Mesothelial cell of epicardium (in vitro differentiated cells): ENCODE data around the gene ZSCAN16. TPM values are rescaled to one million over a fixed set of nuclear protein-coding genes. Genes with fewer than 3 reads are reported as not detected.

ENCODE experiments used
- DNase-seq, 2 experiments: peaks; one replicate each; pipeline ENCODE4 v3.0.0; 2021; ENCODE audit warnings: low spot score in 2 of 2; ENCODE audit not compliant: unreplicated experiment in 2 of 2
- H3K27ac Mint-ChIP-seq: 2 replicates; pipeline ENCODE4 v1.8.0; 2021; ENCODE audit warnings: mixed read lengths
- H3K27me3 Mint-ChIP-seq: 2 replicates; pipeline ENCODE4 v1.8.0; 2021; ENCODE audit warnings: low read depth, mixed read lengths
- H3K36me3 Mint-ChIP-seq: 2 replicates; pipeline ENCODE4 v1.8.0; 2021; ENCODE audit warnings: mixed read lengths
- H3K4me1 Mint-ChIP-seq: 2 replicates; pipeline ENCODE4 v1.8.0; 2021; ENCODE audit warnings: mixed read lengths
- H3K4me3 Mint-ChIP-seq: 2 replicates; pipeline ENCODE4 v1.8.0; 2021; ENCODE audit warnings: mild to moderate bottlenecking, moderate library complexity, mixed read lengths
- H3K9me3 Mint-ChIP-seq: 2 replicates; pipeline ENCODE4 v1.8.0; 2021; ENCODE audit warnings: mixed read lengths
- CTCF ChIP-seq: fragments of 200-600 bp; sonication (generic); IDR thresholded peaks from one replicate; pipeline ENCODE4 v1.5.0; 2021; ENCODE audit warnings: antibody characterized with exemption; ENCODE audit not compliant: unreplicated experiment
- total RNA-seq: library from RNA; stranded (reverse); gene quantifications from 3 replicates; pipeline ENCODE4 v1.2.1, GENCODE V29; 2021

ZSCAN16 gene
- total RNA-seq, 1 donor from 2014 or later: 11.3 TPM

GRCh38 chr6:28153546-28153945, 29.1 kb downstream of the ZSCAN16 start:
- Mint-ChIP-seq H3K27me3 (no peaks in the 10 kb centered on the region), H3K27ac (no peak overlapping the region), H3K36me3 (peaks cover 86% of the 10 kb centered on the region), H3K9me3 (peaks cover 17% of the 10 kb centered on the region), H3K4me1 (no peaks in the 10 kb centered on the region), H3K4me3 (no peak overlapping the region)
- no peak for DNase-seq
- no peak for TF ChIP-seq CTCF

DNA sequence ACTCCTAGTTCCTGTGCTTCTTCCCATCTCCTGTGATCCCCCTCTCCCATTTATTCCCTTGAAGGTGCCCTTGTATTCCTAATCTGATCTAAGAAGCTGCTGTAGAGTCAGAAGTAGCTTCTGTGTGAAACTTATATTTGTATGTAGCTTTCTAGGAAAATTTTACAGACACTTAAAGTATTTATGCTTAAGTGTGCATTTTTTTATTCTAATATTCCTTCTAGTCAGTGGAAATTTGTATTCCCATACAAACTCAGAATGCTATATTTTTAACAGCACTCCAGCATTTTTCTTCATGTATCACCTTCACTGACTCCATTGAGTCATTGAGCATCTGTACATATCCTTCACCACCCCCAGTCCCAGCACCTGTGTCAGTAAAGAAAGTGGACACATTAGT, 29.9 kb downstream of the ZSCAN16 start:
- peaks cover 85% of the 10 kb centered on the region for H3K36me3 Mint-ChIP-seq
- no peak overlapping the region for H3K4me3 Mint-ChIP-seq
- DNase-seq: no peak
- no peaks in the 10 kb centered on the region for H3K4me1 Mint-ChIP-seq
- no peak overlapping the region for H3K27ac Mint-ChIP-seq
- no peaks in the 10 kb centered on the region for H3K27me3 Mint-ChIP-seq
- TF ChIP-seq CTCF: no peak
- peaks cover 20% of the 10 kb centered on the region for H3K9me3 Mint-ChIP-seq

- peaks cover 3% of the 10 kb centered on the region for H3K27me3 Mint-ChIP-seq
- H3K27ac Mint-ChIP-seq: no peak overlapping the region
- H3K4me3 Mint-ChIP-seq: no peak overlapping the region
- no peak for TF ChIP-seq CTCF
- H3K36me3 Mint-ChIP-seq: peaks cover 56% of the 10 kb centered on the region
- peaks cover 3% of the 10 kb centered on the region for H3K9me3 Mint-ChIP-seq
- DNase-seq: no peak
- H3K4me1 Mint-ChIP-seq: peaks cover 12% of the 10 kb centered on the region
Observed at GRCh38 chr6:28158318-28158717, 33.9 kb downstream of the ZSCAN16 start.

- Mint-ChIP-seq H3K27ac (no peak overlapping the region), H3K27me3 (peaks cover 7% of the 10 kb centered on the region), H3K4me1 (peaks cover 12% of the 10 kb centered on the region), H3K4me3 (no peak overlapping the region), H3K36me3 (peaks cover 48% of the 10 kb centered on the region), H3K9me3 (peaks cover 3% of the 10 kb centered on the region)
- TF ChIP-seq CTCF: no peak
- DNase-seq: no peak
Observed at GRCh38 chr6:28159029-28159607, 34.7 kb downstream of the ZSCAN16 start.

DNA sequence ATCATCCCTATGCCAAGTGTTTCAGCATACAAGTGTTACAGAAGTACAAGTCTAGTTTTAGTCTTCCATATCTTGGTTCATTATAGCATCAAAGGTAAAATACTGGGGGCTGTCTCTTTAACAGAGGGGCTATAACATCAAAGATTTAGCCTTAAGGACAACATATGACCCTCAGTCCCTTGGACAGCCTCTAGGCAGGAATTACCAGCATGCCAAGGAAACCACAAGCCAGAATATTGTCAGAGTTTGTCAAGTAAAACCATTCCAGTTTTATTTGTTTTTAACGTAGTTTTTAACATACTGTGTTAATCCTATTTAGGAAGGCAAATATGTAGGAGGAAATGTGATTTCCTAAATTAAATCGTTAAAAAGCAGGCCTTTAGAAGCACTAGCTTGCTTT, 35.8 kb downstream of the ZSCAN16 start:
- Mint-ChIP-seq H3K27ac (no peak overlapping the region), H3K4me3 (no peak overlapping the region), H3K27me3 (peaks cover 11% of the 10 kb centered on the region), H3K4me1 (peaks cover 12% of the 10 kb centered on the region), H3K9me3 (peaks cover 3% of the 10 kb centered on the region), H3K36me3 (peaks cover 37% of the 10 kb centered on the region)
- TF ChIP-seq CTCF: no peak
- no peak for DNase-seq
